ENCODE data around the gene UBR1. TPM values are rescaled to one million over a fixed set of nuclear protein-coding genes. Genes with fewer than 3 reads are reported as not detected.
A peak's percentile ranks its signal among the peaks of the same experiment; 100 is the strongest.

The UBR1 gene
- total and polyA plus RNA-seq, 10 of the 15 experiments (the other 5 are each of a cell fraction or from before 2014, with no cell fraction given), result 4.5 to 27.5 (median 16.7) TPM

DNA sequence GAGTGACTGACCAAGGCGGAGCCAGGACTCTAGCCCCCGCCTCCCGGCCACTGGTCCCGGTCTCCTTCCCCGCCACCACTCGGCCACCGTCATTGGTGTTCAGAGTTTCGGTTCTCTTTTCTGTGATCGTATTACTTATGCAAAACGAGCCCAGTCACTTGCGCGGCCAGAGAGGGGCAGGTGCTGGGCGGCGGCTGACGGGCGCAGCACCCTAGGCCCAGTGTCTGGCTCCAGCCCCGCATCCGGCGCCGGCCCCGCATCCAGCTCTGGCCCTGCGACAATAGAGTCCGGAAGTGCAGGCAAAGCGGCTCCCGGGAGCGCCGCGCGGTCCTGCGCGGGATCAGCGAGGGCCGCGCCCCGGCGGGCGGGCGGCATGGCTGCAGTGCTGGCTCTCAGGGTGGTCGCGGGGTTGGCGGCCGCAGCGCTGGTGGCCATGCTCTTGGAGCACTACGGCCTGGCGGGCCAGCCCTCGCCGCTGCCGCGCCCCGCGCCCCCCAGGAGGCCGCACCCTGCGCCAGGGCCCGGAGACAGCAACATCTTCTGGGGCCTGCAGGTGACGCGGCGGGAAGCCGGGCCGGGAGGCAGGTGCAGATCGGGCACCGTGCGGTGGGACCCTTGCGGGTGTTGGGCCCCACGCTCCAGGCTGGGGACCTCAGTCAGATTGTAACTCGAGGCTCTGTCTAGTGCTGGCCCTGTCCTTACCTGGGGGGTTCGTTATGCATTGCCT lies 27.8 kb upstream of the UBR1 start, which contains the start of gene TMEM62:
TSS of gene TMEM62 (plus strand) at position 157 of the 727 bp plus-strand sequence. CDS start at position 374, 217 bp downstream.
- H3K4me1 ChIP-seq (ENCODE audit: control insufficient read depth, insufficient read depth, low read length), result no peaks in the 10 kb centered on the region
- intact Hi-C loops (cut with micrococcal nuclease; ENCODE audit: unreplicated experiment) (loop anchor here (5.0 kb wide), 1 partner anchor 54 kb away; the partner anchor contains the start of gene CCNDBP1), in situ Hi-C loops (cut with MboI) (no loop called here)
- POLR2A ChIA-PET, result interaction anchor here (1.2 to 1.4 kb wide), 2 partner anchors 10 to 45 kb away, joined by 3 to 4 read pairs; no protein-coding TSS in a partner anchor
- H3K9ac ChIP-seq (ENCODE audit: control insufficient read depth, insufficient read depth, low read length), result peak within 1 kb of the TSS; percentile 66
- peaks cover 23% of the 10 kb centered on the region for H3K79me2 ChIP-seq (ENCODE audit: control insufficient read depth, insufficient read depth, low read length)
- no peaks in the 10 kb centered on the region for H4K20me1 ChIP-seq (ENCODE audit: control insufficient read depth, insufficient read depth)
- H3K9me3 ChIP-seq (replicated peaks; ENCODE audit: control insufficient read depth, insufficient read depth, low read length), result no peaks in the 10 kb centered on the region; the same call in 2 of the 3 replicates
- SMC1A ChIA-PET (ENCODE audit: uncharacterized antibody, unreplicated experiment), result interaction anchor here (1.4 to 2.9 kb wide), 5 partner anchors 10 to 28 kb away, joined by 3 to 9 read pairs (median 4); partner anchors contain the start of gene UBR1
- RAD21 ChIA-PET (ENCODE audit: unreplicated experiment), result no interaction called here
- H3K4me3 ChIP-seq, result peak within 1 kb of the TSS; percentile 88
- CTCF ChIA-PET, result no interaction called here
- ATAC-seq (peak; percentile 97), DNase-seq (ENCODE audit: low read depth, low spot score) (peak; percentile 75), FAIRE-seq (peak; percentile 97)
- H3K27me3 ChIP-seq (replicated peaks in 1 of 2; ENCODE audit: control insufficient read depth in 2 of 2, insufficient read depth in 2 of 2, low read length in 1 of 2), result no peaks in the 10 kb centered on the region
- H3K36me3 ChIP-seq (ENCODE audit: control insufficient read depth in 2 of 2, insufficient read depth in 2 of 2, low read length in 1 of 2), result peaks cover 8 to 10% of the 10 kb centered on the region in 2 experiments; a peak in 3 of 4 replicates
- no TSS peak for BruUV-seq (replicated peaks)
- H3K4me2 ChIP-seq (ENCODE audit: control insufficient read depth, insufficient read depth), result peak within 1 kb of the TSS; percentile 69
- H3K27ac ChIP-seq (ENCODE audit: control insufficient read depth, insufficient read depth), result peak within 1 kb of the TSS; percentile 84
- H2AFZ ChIP-seq (ENCODE audit: control insufficient read depth, low read depth, low read length), result peak within 1 kb of the TSS; percentile 99
- WGBS (ENCODE audit: insufficient coverage, insufficient replicate concordance, low lambda C conversion rate, missing lambda C conversion rate), result under 1% methylated on average over 59 of the region's 66 CpGs
- no peak for TF ChIP-seq SUZ12 (IDR thresholded peaks at IDR 0.05; ENCODE audit: unreplicated experiment)
- peak; percentile 42 for TF ChIP-seq MEF2B (IDR thresholded peaks at IDR 0.05; ENCODE audit: partially characterized antibody, poor library complexity, severe bottlenecking)
- TF ChIP-seq NR2F1 (conservative IDR thresholded peaks at IDR 0.05), result peak; percentile 66; the same call in 1 of the 2 replicates
- TF ChIP-seq EED (IDR thresholded peaks at IDR 0.05; ENCODE audit: low read depth), result peak; percentile 23; the same call in 1 of the 2 replicates
- TF ChIP-seq HDAC2 (IDR thresholded peaks at IDR 0.05), result no peak
- TF ChIP-seq NFYB (IDR thresholded peaks at IDR 0.05; ENCODE audit: insufficient read depth, low read depth, low read length), result no peak
- 0 out of 2 replicates have a peak, but pooled peaks have one; percentile 51 for TF ChIP-seq CBX5 (IDR thresholded peaks at IDR 0.05; ENCODE audit: low read depth)
- TF ChIP-seq POLR2AphosphoS5 (IDR thresholded peaks at IDR 0.05; ENCODE audit: low read length), result peak; percentile 97
- TF ChIP-seq SMC3 (IDR thresholded peaks at IDR 0.05; ENCODE audit: borderline replicate concordance, low read length), result peak; percentile 5; the same call in 1 of the 2 replicates
- TF ChIP-seq, protein P1, sequence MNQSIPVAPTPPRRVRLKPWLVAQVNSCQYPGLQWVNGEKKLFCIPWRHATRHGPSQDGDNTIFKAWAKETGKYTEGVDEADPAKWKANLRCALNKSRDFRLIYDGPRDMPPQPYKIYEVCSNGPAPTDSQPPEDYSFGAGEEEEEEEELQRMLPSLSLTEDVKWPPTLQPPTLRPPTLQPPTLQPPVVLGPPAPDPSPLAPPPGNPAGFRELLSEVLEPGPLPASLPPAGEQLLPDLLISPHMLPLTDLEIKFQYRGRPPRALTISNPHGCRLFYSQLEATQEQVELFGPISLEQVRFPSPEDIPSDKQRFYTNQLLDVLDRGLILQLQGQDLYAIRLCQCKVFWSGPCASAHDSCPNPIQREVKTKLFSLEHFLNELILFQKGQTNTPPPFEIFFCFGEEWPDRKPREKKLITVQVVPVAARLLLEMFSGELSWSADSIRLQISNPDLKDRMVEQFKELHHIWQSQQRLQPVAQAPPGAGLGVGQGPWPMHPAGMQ (IDR thresholded peaks at IDR 0.05; ENCODE audit: borderline replicate concordance), result no peak
- TF ChIP-seq RAD21 (IDR thresholded peaks at IDR 0.05; ENCODE audit: insufficient read depth, low read depth, low read length), result 0 out of 2 replicates have a peak, but pooled peaks have one; percentile 0
- peak; percentile 94 for TF ChIP-seq TAF1 (IDR thresholded peaks at IDR 0.05; ENCODE audit: borderline replicate concordance, low read depth, low read length)
- no peak for TF ChIP-seq PAX8 (IDR thresholded peaks at IDR 0.05)
- TF ChIP-seq GATAD2B (conservative IDR thresholded peaks at IDR 0.05; ENCODE audit: low read depth), result peak; percentile 99
- peak; percentile 81 for TF ChIP-seq BACH1 (IDR thresholded peaks at IDR 0.05; ENCODE audit: borderline replicate concordance)
- TF ChIP-seq LARP7 (IDR thresholded peaks at IDR 0.05), result peak; percentile 100
- no peak for TF ChIP-seq HDAC6 (IDR thresholded peaks at IDR 0.05; ENCODE audit: unreplicated experiment)
- peak; percentile 61; the same call in 1 of the 2 replicates for TF ChIP-seq CHD2 (IDR thresholded peaks at IDR 0.05; ENCODE audit: borderline replicate concordance, low read depth, low read length)
- TF ChIP-seq MYB (IDR thresholded peaks at IDR 0.05; ENCODE audit: borderline replicate concordance, low read depth, low read length), result no peak
- no peak; a peak in 1 of 4 replicates for TF ChIP-seq SRF (IDR thresholded peaks at IDR 0.05; ENCODE audit: low read depth in 2 of 2, low read length in 2 of 2)
- TF ChIP-seq SPI1 (IDR thresholded peaks at IDR 0.05; ENCODE audit: borderline replicate concordance, insufficient read depth, low read depth, low read length), result peak; percentile 95
- TF ChIP-seq MEF2A (IDR thresholded peaks at IDR 0.05; ENCODE audit: insufficient read depth, low read depth, low read length), result no peak
- TF ChIP-seq IKZF1 (conservative IDR thresholded peaks at IDR 0.05), result peak; percentile 80
- no peak for TF ChIP-seq SIX5 (IDR thresholded peaks at IDR 0.05; ENCODE audit: low read depth, low read length, severe bottlenecking)

All from GM12878 (cell line).